ENCODE data around the gene UCK2.
A peak's percentile ranks its signal among the peaks of the same experiment; 100 is the strongest.

UCK2 gene

GRCh38 chr1:165873481-165873880 is 46.1 kb downstream of the UCK2 start:
- no peaks in the 10 kb centered on the region for H3K27me3 ChIP-seq (ENCODE audit: low read depth, low read length)
- no peaks in the 10 kb centered on the region for H3K4me1 ChIP-seq (ENCODE audit: control insufficient read depth in 1 of 2, insufficient read depth in 2 of 2, low read length in 2 of 2)
- H3K36me3 ChIP-seq (ENCODE audit: control insufficient read depth in 1 of 2, insufficient read depth in 2 of 2, low read length in 2 of 2): no peaks in the 10 kb centered on the region
- H3K4me3 ChIP-seq (ENCODE audit: low read depth in 1 of 2, low read length in 2 of 2): no peak overlapping the region
- H3K9me3 ChIP-seq (ENCODE audit: control insufficient read depth in 1 of 2, low read length in 2 of 2): no peaks in the 10 kb centered on the region
- H3K27ac ChIP-seq (ENCODE audit: low read length): no peak overlapping the region

GRCh38 chr1:165874643-165875042 is 47.2 kb downstream of the UCK2 start:
- Histone ChIP-seq H3K27me3 (ENCODE audit: low read depth, low read length) (no peaks in the 10 kb centered on the region), H3K36me3 (ENCODE audit: control insufficient read depth in 1 of 2, insufficient read depth in 2 of 2, low read length in 2 of 2) (no peaks in the 10 kb centered on the region), H3K27ac (ENCODE audit: low read length) (no peak overlapping the region), H3K4me1 (ENCODE audit: control insufficient read depth in 1 of 2, insufficient read depth in 2 of 2, low read length in 2 of 2) (no peaks in the 10 kb centered on the region), H3K9me3 (ENCODE audit: control insufficient read depth in 1 of 2, low read length in 2 of 2) (no peaks in the 10 kb centered on the region), H3K4me3 (ENCODE audit: low read depth in 1 of 2, low read length in 2 of 2) (no peak overlapping the region)

- Histone ChIP-seq H3K27me3 (ENCODE audit: low read depth, low read length) (no peaks in the 10 kb centered on the region), H3K9me3 (ENCODE audit: control insufficient read depth in 1 of 2, low read length in 2 of 2) (no peaks in the 10 kb centered on the region), H3K27ac (ENCODE audit: low read length) (no peak overlapping the region), H3K4me1 (ENCODE audit: control insufficient read depth in 1 of 2, insufficient read depth in 2 of 2, low read length in 2 of 2) (no peaks in the 10 kb centered on the region), H3K36me3 (ENCODE audit: control insufficient read depth in 1 of 2, insufficient read depth in 2 of 2, low read length in 2 of 2) (no peaks in the 10 kb centered on the region), H3K4me3 (ENCODE audit: low read depth in 1 of 2, low read length in 2 of 2) (no peak overlapping the region)
Measured at GRCh38 chr1:165875171-165875570, 47.8 kb downstream of the UCK2 start.

- Histone ChIP-seq H3K4me1 (ENCODE audit: control insufficient read depth in 1 of 2, insufficient read depth in 2 of 2, low read length in 2 of 2) (no peaks in the 10 kb centered on the region), H3K27me3 (ENCODE audit: low read depth, low read length) (no peaks in the 10 kb centered on the region), H3K4me3 (ENCODE audit: low read depth in 1 of 2, low read length in 2 of 2) (no peak overlapping the region), H3K27ac (ENCODE audit: low read length) (peak overlapping the region; percentile 35), H3K9me3 (ENCODE audit: control insufficient read depth in 1 of 2, low read length in 2 of 2) (no peaks in the 10 kb centered on the region), H3K36me3 (ENCODE audit: control insufficient read depth in 1 of 2, insufficient read depth in 2 of 2, low read length in 2 of 2) (no peaks in the 10 kb centered on the region)
Measured at GRCh38 chr1:165875604-165876003, 48.2 kb downstream of the UCK2 start.

- H3K27ac ChIP-seq (ENCODE audit: low read length): peak overlapping the region; percentile 35
- no peaks in the 10 kb centered on the region for H3K27me3 ChIP-seq (ENCODE audit: low read depth, low read length)
- no peaks in the 10 kb centered on the region for H3K36me3 ChIP-seq (ENCODE audit: control insufficient read depth in 1 of 2, insufficient read depth in 2 of 2, low read length in 2 of 2)
- no peaks in the 10 kb centered on the region for H3K9me3 ChIP-seq (ENCODE audit: control insufficient read depth in 1 of 2, low read length in 2 of 2)
- no peaks in the 10 kb centered on the region for H3K4me1 ChIP-seq (ENCODE audit: control insufficient read depth in 1 of 2, insufficient read depth in 2 of 2, low read length in 2 of 2)
- no peak overlapping the region for H3K4me3 ChIP-seq (ENCODE audit: low read depth in 1 of 2, low read length in 2 of 2)
Measured at GRCh38 chr1:165876121-165876520, 48.7 kb downstream of the UCK2 start.

GRCh38 chr1:165877411-165877810 is 50.0 kb downstream of the UCK2 start:
- Histone ChIP-seq H3K27ac (ENCODE audit: low read length) (no peak overlapping the region), H3K36me3 (ENCODE audit: control insufficient read depth in 1 of 2, insufficient read depth in 2 of 2, low read length in 2 of 2) (no peaks in the 10 kb centered on the region), H3K4me3 (ENCODE audit: low read depth in 1 of 2, low read length in 2 of 2) (no peak overlapping the region), H3K9me3 (ENCODE audit: control insufficient read depth in 1 of 2, low read length in 2 of 2) (no peaks in the 10 kb centered on the region), H3K27me3 (ENCODE audit: low read depth, low read length) (no peaks in the 10 kb centered on the region), H3K4me1 (ENCODE audit: control insufficient read depth in 1 of 2, insufficient read depth in 2 of 2, low read length in 2 of 2) (no peaks in the 10 kb centered on the region)

GRCh38 chr1:165877940-165878556 is 50.6 kb downstream of the UCK2 start:
- no peaks in the 10 kb centered on the region for H3K36me3 ChIP-seq (ENCODE audit: control insufficient read depth in 1 of 2, insufficient read depth in 2 of 2, low read length in 2 of 2)
- H3K9me3 ChIP-seq (ENCODE audit: control insufficient read depth in 1 of 2, low read length in 2 of 2): no peaks in the 10 kb centered on the region
- H3K4me1 ChIP-seq (ENCODE audit: control insufficient read depth in 1 of 2, insufficient read depth in 2 of 2, low read length in 2 of 2): no peaks in the 10 kb centered on the region
- H3K27me3 ChIP-seq (ENCODE audit: low read depth, low read length): no peaks in the 10 kb centered on the region
- no peak overlapping the region for H3K27ac ChIP-seq (ENCODE audit: low read length)
- H3K4me3 ChIP-seq (ENCODE audit: low read depth in 1 of 2, low read length in 2 of 2): no peak overlapping the region

GRCh38 chr1:165879946-165880345 is 52.5 kb downstream of the UCK2 start:
- Histone ChIP-seq H3K4me1 (ENCODE audit: control insufficient read depth in 1 of 2, insufficient read depth in 2 of 2, low read length in 2 of 2) (no peaks in the 10 kb centered on the region), H3K9me3 (ENCODE audit: control insufficient read depth in 1 of 2, low read length in 2 of 2) (no peaks in the 10 kb centered on the region), H3K27me3 (ENCODE audit: low read depth, low read length) (no peaks in the 10 kb centered on the region), H3K4me3 (ENCODE audit: low read depth in 1 of 2, low read length in 2 of 2) (no peak overlapping the region), H3K27ac (ENCODE audit: low read length) (no peak overlapping the region), H3K36me3 (ENCODE audit: control insufficient read depth in 1 of 2, insufficient read depth in 2 of 2, low read length in 2 of 2) (no peaks in the 10 kb centered on the region)

GRCh38 chr1:165880993-165881392 is 53.6 kb downstream of the UCK2 start:
- H3K4me3 ChIP-seq (ENCODE audit: low read depth in 1 of 2, low read length in 2 of 2): no peak overlapping the region
- no peaks in the 10 kb centered on the region for H3K27me3 ChIP-seq (ENCODE audit: low read depth, low read length)
- H3K36me3 ChIP-seq (ENCODE audit: control insufficient read depth in 1 of 2, insufficient read depth in 2 of 2, low read length in 2 of 2): no peaks in the 10 kb centered on the region
- no peak overlapping the region for H3K27ac ChIP-seq (ENCODE audit: low read length)
- no peaks in the 10 kb centered on the region for H3K9me3 ChIP-seq (ENCODE audit: control insufficient read depth in 1 of 2, low read length in 2 of 2)
- H3K4me1 ChIP-seq (ENCODE audit: control insufficient read depth in 1 of 2, insufficient read depth in 2 of 2, low read length in 2 of 2): no peaks in the 10 kb centered on the region

- Histone ChIP-seq H3K4me3 (ENCODE audit: low read depth in 1 of 2, low read length in 2 of 2) (no peak overlapping the region), H3K27ac (ENCODE audit: low read length) (no peak overlapping the region), H3K4me1 (ENCODE audit: control insufficient read depth in 1 of 2, insufficient read depth in 2 of 2, low read length in 2 of 2) (no peaks in the 10 kb centered on the region), H3K9me3 (ENCODE audit: control insufficient read depth in 1 of 2, low read length in 2 of 2) (no peaks in the 10 kb centered on the region), H3K36me3 (ENCODE audit: control insufficient read depth in 1 of 2, insufficient read depth in 2 of 2, low read length in 2 of 2) (no peaks in the 10 kb centered on the region), H3K27me3 (ENCODE audit: low read depth, low read length) (no peaks in the 10 kb centered on the region)
Measured at GRCh38 chr1:165882168-165882837, 54.9 kb downstream of the UCK2 start.

- Histone ChIP-seq H3K36me3 (ENCODE audit: control insufficient read depth in 1 of 2, insufficient read depth in 2 of 2, low read length in 2 of 2) (no peaks in the 10 kb centered on the region), H3K4me3 (ENCODE audit: low read depth in 1 of 2, low read length in 2 of 2) (no peak overlapping the region), H3K27me3 (ENCODE audit: low read depth, low read length) (no peaks in the 10 kb centered on the region), H3K4me1 (ENCODE audit: control insufficient read depth in 1 of 2, insufficient read depth in 2 of 2, low read length in 2 of 2) (no peaks in the 10 kb centered on the region), H3K9me3 (ENCODE audit: control insufficient read depth in 1 of 2, low read length in 2 of 2) (no peaks in the 10 kb centered on the region), H3K27ac (ENCODE audit: low read length) (no peak overlapping the region)
Measured at GRCh38 chr1:165883056-165883455, 55.6 kb downstream of the UCK2 start.

Measured in muscle layer of duodenum (tissue), 2 donors.